NCI-H1930 (cell line): Measurements from ENCODE around the gene KHDC4.

Experiments
- DNase-seq, 2 experiments: peaks; one replicate each; lab custom pipeline; 2025; lab: John Stamatoyannopoulos, UW

KHDC4 gene

DNA sequence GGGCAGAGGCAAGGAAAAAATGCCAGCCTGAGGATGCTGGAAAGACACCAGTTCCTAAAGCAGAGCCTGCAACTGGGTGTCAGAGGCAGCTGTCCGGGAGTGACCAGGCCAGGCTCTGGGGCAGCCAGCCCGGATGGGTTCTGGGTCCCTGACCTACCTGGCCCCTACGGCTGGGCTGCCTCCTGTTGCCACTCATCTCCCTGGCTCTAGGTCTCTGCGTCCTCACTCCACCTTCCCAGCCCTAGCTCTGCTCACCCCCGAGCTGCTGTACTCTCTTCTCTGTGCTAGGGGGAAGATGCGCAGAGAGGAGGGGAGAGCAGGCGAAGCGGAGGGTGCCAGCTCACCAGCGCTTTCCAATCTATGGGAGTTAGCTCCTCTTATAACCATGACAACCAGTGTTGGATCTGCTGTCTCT is 35.2 kb upstream of the KHDC4 start:
- DNase-seq: no peak

GRCh38 chr1:155968670-155969069 is 34.5 kb upstream of the KHDC4 start:
- no peak for DNase-seq

DNA sequence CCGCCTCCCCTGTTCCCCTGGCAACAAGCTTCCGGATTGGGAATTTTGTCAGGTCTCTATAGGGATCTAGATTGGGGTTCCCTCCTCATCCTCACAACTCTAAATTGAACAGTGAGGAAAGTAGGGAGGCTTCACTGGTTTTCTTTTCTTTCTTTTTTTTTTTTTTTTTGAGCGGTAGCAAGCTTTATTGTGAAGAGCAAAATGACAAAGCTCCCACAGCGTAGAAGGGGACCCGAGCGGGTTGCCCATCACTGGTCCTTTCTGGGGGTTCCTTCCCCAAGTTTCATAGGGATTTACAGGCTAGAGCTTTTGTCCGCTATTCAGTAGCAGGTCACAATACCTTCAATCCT is 33.8 kb upstream of the KHDC4 start:
- no peak for DNase-seq

- no peak for DNase-seq
These were observed 33.3 kb upstream of the KHDC4 start for GRCh38 chr1:155967341-155968050.

GRCh38 chr1:155966750-155967149 is 32.5 kb upstream of the KHDC4 start:
- DNase-seq: no peak

GRCh38 chr1:155966135-155966534 is 31.9 kb upstream of the KHDC4 start:
- DNase-seq: no peak

- DNase-seq: no peak
These were observed 30.0 kb upstream of the KHDC4 start for GRCh38 chr1:155964193-155964592.

GRCh38 chr1:155962599-155963211 is 28.5 kb upstream of the KHDC4 start:
- DNase-seq: no peak

DNA sequence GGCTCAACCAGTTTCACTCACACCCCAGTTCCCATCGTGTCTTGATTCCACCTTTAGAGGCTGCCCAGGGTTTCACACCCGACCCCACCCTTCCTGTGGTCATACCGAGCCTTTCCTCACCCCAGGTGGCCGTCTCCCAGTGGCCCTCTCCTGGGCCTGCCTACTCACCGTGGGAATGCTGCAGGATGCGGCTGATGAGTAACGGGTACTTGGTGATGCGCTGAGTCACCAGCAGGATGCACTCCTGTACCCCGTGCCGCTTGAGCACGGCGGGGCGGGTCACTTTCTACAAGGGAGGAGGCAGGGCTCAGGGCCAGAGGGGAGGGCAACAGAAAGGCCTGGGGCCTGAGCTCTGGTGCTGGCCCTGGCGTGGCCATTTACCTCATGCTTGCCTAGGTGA is 27.7 kb upstream of the KHDC4 start:
- no peak for DNase-seq

- DNase-seq: no peak
These were observed 26.0 kb upstream of the KHDC4 start for GRCh38 chr1:155960081-155960745.

- no peak for DNase-seq
These were observed 23.2 kb upstream of the KHDC4 start for GRCh38 chr1:155957411-155957915.

DNA sequence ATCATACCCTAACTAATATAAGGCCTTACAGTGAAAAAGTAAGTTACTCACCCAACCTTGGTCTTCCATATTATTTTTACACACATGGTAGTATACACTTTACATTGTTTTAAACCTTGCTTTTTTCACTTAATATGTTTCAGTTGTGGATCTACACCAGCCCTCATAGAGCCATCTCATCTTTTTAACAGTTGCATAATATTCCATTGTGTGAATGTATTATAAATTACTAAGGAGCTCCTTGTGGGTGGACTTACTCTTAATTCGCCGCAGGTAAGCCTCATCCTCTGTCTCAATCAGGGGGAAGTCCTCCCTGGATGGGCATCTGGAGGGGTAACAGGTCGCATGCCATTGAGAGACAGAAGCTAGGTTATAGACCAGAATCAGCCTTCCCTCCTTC is 20.4 kb upstream of the KHDC4 start:
- no peak for DNase-seq

DNA sequence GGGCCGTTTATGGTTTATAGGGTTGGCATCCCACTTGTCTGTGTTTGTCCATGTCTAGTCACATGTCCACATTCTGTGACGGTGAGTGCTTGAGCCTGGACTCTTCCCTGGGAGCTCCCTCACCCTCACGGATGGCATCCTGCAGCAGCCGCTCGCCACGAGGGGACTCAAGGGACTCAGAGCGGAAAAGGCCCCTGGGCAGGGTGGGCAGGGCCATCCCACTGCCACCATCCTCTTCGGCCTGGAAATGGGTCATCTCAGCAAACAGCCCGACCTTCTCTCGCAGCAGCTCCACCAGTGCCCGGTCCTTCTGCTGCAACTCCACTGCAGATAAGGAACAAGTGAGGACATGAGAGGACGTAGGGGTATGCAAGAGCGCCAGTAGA is 18.3 kb upstream of the KHDC4 start:
- DNase-seq: no peak

DNA sequence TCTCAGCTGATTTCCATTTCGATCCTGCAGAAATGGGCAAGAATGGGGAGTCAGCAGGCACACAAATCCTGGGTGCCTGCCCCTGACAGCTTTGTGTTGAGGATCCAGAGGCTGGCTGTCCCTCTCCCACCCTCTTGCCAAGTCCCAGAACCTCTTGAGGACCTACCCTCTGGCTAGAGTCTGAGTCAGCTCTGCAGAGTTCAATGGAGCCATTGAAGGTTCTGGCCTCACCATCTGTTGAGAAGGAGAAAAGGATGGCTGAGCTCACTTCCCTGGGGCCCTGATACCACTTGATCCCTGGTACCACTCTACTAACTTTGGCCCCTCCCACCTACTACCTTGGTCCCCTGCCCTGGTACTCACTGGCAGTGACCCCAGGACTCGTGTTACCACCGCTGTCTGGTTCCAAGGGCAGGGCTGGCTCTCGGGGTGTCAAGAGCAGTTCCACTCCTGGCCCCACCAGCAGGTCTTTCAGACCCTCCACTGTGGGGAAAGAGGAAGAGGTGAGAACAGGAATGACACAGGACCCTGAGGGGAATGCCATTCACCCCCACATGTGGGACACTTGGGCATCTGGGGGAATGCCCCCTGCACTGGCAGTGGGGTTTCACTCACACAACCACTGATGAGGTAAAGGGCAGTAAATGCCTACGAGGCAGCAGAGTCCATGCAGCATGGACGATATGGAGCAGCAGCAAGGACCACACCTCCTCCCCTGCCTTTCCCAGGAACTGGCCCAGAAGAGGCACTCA is 17.7 kb upstream of the KHDC4 start:
- DNase-seq: no peak

- no peak for DNase-seq
These were observed 16.6 kb upstream of the KHDC4 start for GRCh38 chr1:155950829-155951228.

DNA sequence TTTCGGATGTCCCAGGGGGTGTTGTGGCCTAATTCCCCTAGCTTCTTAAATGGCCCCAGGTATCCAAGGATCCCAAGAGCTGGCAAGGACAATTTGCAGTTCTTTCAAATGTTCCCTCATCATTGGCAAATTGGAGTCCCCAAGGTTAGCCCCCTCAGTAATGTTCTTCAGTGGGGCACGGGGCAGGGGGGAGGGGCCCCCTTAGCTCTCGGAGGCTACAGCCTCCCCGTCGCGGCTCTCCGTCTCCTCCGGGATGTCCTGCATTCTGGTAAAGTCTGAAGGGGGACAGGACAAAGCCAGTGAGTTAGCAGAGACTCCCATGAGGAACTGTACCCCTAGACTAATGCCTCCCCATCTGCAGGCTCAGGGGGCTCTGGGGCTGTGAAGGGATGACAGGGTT is 13.5 kb upstream of the KHDC4 start:
- DNase-seq: no peak

DNA sequence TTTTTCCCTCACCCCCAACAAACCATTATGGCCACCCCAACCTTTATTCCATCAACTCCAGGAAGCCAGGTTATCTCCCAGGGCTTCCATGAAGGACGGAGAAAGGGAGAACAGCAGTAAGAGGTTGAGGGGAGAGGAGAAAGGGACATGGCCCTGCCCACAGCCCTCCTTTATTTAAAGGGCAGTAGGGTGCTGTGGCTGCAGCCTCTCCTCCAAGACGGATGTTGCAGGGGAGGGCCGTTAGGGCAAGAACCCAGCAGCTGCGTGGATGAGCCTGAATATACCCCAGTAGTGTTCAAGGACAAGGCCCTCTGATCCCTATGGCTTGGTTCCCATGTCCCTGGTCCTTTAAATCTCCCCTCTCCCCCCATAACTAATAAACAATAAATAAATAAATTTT is 13.1 kb upstream of the KHDC4 start:
- no peak for DNase-seq

DNA sequence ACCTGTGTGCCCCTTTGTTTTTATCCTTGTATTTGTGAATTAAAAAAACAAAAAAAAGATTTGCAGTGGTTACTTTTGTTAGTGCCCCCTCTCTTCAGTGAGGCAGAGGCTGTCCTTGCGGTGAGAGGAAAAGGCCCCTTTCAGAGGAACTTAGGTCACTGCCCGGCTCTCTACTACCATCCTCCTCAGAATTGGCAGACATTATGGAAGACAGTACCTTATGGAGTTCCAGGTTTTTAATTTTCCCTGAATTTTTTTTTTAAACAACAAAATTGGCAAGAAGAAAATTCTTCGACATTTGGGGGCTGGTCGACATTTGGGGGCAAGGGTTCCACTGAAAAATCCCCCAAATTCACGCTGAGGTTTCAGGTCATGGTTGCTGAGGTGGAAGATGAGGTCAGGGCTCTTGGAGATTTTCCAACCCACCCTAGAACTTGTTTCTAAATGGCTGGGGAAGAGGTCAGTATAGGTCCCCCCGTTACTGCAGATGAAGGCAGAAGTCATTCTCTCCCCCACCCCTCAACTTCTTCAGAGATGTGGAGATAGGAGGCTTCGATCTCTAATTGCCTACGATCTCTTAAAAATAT is 12.5 kb upstream of the KHDC4 start:
- DNase-seq: no peak

- DNase-seq: no peak
These were observed 10.2 kb upstream of the KHDC4 start for GRCh38 chr1:155944444-155944799.

GRCh38 chr1:155942578-155943141 is 8.4 kb upstream of the KHDC4 start:
- DNase-seq: no peak

GRCh38 chr1:155941845-155942531 is 7.8 kb upstream of the KHDC4 start:
- no peak for DNase-seq
